SH-SY5Y (cell line): ENCODE data around the gene RAD51B.

Experiments
- GATA2 ChIP-seq: IDR thresholded peaks from 2 replicates; pipeline ENCODE4 v1.6.1; 2011; ENCODE audit warnings: mild to moderate bottlenecking, low read depth, low read length
- GATA3 ChIP-seq: IDR thresholded peaks from 2 replicates; pipeline ENCODE4 v1.6.1; 2011; ENCODE audit warnings: low read depth, mild to moderate bottlenecking, low read length, moderate library complexity

GRCh38 chr14:68322940-68323620 lies 503.5 kb downstream of the RAD51B start:
- no peak for TF ChIP-seq GATA2
- TF ChIP-seq GATA3: no peak
